Measurements from ENCODE around the gene NINJ1. TPM values are rescaled to one million over a fixed set of nuclear protein-coding genes. Genes with fewer than 3 reads are reported as not detected.
"Not testable (repeated sequence)": the region's sequence is repeated elsewhere in the genome, so short reads cannot be mapped to it uniquely, and the experiment has no call there.

Gene NINJ1
- total RNA-seq, 2 donors from 2014 or later, result 169 to 219 TPM

DNA sequence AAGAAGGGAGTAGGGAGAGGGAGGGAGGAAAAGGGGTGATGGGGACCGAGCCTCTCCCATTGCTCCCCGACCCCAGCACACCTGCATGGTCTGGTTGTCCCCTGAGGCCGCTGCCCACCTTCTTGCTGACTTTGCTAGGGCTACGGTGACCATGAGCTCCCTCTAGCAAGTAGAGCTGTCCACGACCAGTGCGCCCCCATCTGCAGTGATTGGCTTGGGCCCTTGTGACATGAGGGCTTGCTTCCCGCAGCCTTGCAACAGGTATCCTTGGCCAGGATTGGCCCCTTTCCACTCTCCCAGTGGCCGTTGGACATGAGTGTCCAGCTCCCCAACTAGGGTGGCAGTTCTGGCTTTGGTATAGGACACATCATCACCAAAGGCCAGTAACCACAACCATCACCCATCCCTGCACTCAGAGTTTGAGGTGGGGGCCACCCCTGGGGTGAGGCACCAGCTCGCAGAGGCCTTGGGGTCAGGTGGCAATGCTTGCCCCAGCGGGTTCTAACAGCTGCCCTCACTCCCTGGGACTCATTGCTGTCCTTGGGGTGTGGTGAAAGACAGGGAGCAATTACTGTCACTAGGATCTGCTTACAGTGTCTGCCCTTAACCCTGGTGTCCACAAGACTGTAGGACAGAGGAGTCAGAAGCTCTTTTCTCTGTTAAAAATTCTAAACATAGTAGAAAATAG is 17.2 kb upstream of the NINJ1 start:
- H3K27me3 Mint-ChIP-seq, result no peaks in the 10 kb centered on the region
- H3K9me3 ChIP-seq (ENCODE audit: control insufficient read depth, low read length, poor library complexity, severe bottlenecking), result no peaks in the 10 kb centered on the region
- H3K36me3 Mint-ChIP-seq (ENCODE audit: low read depth), result no peaks in the 10 kb centered on the region
- peaks cover 17% of the 10 kb centered on the region for H3K4me1 Mint-ChIP-seq
- ATAC-seq (no peak), DNase-seq (no peak)
- H3K4me3 Mint-ChIP-seq, result no peak overlapping the region
- H3K27ac Mint-ChIP-seq, result peak overlapping the region; percentile 75

DNA sequence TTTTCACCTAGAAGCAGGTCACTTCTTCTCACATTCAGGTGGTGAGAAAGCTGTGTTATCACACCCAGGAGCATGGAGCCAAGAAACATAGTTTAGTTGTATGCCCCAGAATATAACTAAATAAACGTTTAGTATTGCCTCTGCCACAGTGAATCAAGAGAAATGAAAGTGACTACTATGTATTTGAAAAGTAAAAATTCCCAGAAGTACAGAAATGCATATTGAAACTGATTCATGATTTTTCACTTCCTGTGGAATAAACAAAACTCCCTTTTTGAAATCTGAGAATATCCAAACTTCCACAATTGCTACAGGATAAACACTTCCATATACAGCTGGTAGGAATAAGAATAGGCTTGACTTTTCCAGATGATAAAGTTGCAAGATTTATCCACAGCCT is 15.3 kb upstream of the NINJ1 start:
- ATAC-seq, result no peak
- H3K9me3 ChIP-seq (ENCODE audit: control insufficient read depth, low read length, poor library complexity, severe bottlenecking), result no peaks in the 10 kb centered on the region
- no peak for DNase-seq
- H3K27ac Mint-ChIP-seq, result no peak overlapping the region
- no peaks in the 10 kb centered on the region for H3K36me3 Mint-ChIP-seq (ENCODE audit: low read depth)
- H3K4me1 Mint-ChIP-seq, result peaks cover 17% of the 10 kb centered on the region
- H3K27me3 Mint-ChIP-seq, result no peaks in the 10 kb centered on the region
- H3K4me3 Mint-ChIP-seq, result no peak overlapping the region

DNA sequence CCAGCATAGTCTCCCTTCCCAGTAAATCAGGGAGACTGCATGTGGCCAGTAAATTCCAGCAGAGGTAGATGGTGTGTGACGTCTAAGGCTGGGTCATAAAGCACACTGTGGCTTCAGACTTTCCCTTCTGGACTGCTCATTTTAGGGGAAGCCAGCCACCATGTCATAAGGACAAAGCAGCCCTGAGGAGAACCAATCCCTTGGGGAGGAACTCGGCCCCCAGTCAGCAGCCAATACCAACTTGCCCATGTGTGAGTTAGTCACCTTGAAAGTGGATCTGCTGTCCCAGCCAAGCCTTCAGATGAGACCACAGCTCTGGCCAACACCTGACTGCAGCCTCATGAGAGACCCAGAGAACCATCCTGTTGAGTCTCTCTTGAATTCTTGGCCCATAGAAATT is 14.7 kb upstream of the NINJ1 start:
- no peaks in the 10 kb centered on the region for H3K9me3 ChIP-seq (ENCODE audit: control insufficient read depth, low read length, poor library complexity, severe bottlenecking)
- ATAC-seq, result no peak
- no peak for DNase-seq
- no peaks in the 10 kb centered on the region for H3K36me3 Mint-ChIP-seq (ENCODE audit: low read depth)
- H3K4me1 Mint-ChIP-seq, result peaks cover 23% of the 10 kb centered on the region
- H3K4me3 Mint-ChIP-seq, result no peak overlapping the region
- no peaks in the 10 kb centered on the region for H3K27me3 Mint-ChIP-seq
- H3K27ac Mint-ChIP-seq, result no peak overlapping the region

DNA sequence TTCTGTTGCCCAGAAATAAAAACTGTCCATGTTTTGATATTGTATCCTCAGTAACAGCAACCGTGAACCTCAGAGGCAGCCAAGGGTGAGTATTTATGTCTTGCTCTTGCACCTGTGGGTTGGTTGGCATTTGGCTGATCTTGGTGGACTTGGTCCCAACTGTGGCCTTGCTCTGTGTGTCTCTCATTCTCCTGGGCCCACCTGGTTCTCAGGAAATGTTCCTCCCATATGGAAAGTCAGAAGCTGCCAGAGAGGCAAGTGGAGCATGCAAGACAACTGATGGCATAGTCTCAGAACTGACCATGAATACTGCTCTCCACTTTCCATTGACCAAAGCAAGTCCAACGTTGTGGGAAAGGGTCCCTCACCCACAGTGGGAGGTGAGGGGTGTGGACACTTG is 13.6 kb upstream of the NINJ1 start:
- H3K27ac Mint-ChIP-seq, result no peak overlapping the region
- ATAC-seq (no peak), DNase-seq (no peak)
- no peak overlapping the region for H3K4me3 Mint-ChIP-seq
- no peaks in the 10 kb centered on the region for H3K27me3 Mint-ChIP-seq
- H3K36me3 Mint-ChIP-seq (ENCODE audit: low read depth), result no peaks in the 10 kb centered on the region
- no peaks in the 10 kb centered on the region for H3K9me3 ChIP-seq (ENCODE audit: control insufficient read depth, low read length, poor library complexity, severe bottlenecking)
- H3K4me1 Mint-ChIP-seq, result peaks cover 30% of the 10 kb centered on the region

DNA sequence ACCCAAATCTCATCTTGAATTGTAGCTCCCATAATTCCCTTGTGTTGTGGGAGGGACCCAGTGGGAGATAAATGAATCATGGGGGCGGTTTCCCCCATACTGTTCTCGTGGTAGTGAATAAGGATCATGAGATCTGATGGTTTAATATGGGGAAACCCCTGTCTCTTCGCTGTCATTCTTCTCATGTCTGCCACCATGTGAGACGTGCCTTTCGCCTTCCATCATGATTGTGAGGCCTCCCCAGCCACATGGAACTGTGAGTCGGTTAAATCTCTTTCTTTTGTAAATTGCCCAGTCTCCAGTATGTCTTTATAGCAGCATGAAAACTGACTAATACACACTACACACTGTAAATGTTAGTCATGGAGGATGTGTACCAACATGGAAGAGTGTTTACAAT is 12.6 kb upstream of the NINJ1 start:
- not testable (repeated sequence) for ATAC-seq; H3K36me3 Mint-ChIP-seq (ENCODE audit: low read depth); H3K9me3 ChIP-seq (ENCODE audit: control insufficient read depth, low read length, poor library complexity, severe bottlenecking); DNase-seq; H3K27me3 Mint-ChIP-seq; H3K4me3 Mint-ChIP-seq; H3K27ac Mint-ChIP-seq
- H3K4me1 Mint-ChIP-seq, result peaks cover 33% of the 10 kb centered on the region

DNA sequence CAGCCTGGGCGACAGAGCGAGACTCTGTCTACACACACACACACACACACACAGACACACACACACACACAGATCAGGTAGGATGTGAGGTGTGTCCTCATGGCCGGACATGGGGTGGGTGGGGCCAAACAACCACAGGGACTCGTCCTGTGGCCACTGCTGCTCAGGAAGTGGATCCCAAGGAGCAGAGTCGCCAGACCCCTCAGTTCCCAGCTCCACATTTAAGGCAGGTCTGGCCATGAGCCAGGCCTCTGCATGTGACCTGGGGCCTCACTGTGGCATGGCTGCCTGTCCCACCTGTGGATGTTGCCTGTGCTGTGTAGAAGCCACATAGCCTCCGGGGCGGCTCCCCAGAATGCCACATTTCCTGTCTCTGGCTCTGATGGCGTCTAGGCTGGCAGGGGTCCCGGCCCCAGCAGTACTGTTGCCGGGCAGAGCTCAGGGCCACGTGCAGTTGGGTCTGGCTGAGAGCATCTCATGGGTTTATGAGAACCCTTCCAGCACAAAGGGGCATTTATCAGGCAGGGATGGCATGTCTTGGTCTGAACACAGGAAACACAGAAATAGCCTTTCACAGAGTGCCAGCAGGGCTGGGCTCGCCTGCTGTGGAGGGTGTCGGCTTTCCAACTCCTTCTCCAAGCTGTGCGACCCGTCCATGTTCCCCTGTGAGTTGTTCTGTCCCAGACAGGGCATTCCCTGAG is 9.9 kb upstream of the NINJ1 start:
- DNase-seq, result peak; percentile 41 to 60 (median 60)
- Mint-ChIP-seq H3K36me3 (ENCODE audit: low read depth) (no peaks in the 10 kb centered on the region), H3K4me3 (peak overlapping the region; percentile 78), H3K4me1 (peaks cover 21% of the 10 kb centered on the region), H3K27ac (peak overlapping the region; percentile 98), H3K27me3 (no peaks in the 10 kb centered on the region)
- H3K9me3 ChIP-seq (ENCODE audit: control insufficient read depth, low read length, poor library complexity, severe bottlenecking), result no peaks in the 10 kb centered on the region
- ATAC-seq, result peak; percentile 97

DNA sequence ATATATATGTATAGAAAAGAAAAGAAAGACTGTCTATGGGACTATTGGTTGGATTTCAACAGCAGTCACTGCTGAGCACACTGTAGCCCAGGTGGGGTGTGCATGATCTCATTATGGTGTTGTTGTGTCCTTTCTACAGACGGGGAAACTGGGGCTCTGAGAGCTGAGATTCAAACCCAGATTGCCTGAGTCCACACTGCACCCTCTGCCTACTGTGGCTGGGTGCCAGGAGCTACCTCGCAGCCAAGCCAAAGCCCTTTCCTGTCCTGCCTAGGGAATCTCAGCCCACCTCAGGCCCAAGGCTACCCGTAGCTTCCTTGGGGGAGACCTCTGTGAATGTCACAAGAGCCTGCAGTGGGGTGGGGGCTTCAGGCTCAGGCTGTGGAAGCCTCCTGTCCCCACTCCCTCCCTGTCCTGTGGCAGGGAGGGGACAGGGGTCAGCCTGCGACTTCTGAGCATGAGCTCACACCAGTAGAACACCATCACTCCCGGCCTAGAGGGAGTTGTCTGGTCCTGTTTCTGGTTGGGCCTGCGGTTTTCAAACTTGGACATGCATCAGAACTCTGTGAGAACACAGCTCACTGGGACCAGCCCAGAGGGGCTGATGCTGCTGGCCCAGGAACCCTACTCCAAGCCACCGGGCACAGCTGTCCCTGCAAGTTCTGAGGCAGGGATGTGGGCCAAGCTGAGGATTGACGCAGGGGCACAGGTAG is 7.9 kb upstream of the NINJ1 start:
- no peaks in the 10 kb centered on the region for H3K27me3 Mint-ChIP-seq
- no peak overlapping the region for H3K4me3 Mint-ChIP-seq
- H3K36me3 Mint-ChIP-seq (ENCODE audit: low read depth), result no peaks in the 10 kb centered on the region
- no peak for DNase-seq
- H3K9me3 ChIP-seq (ENCODE audit: control insufficient read depth, low read length, poor library complexity, severe bottlenecking), result no peaks in the 10 kb centered on the region
- no peak for ATAC-seq
- H3K4me1 Mint-ChIP-seq, result peaks cover 30% of the 10 kb centered on the region
- H3K27ac Mint-ChIP-seq, result peak overlapping the region; percentile 98

DNA sequence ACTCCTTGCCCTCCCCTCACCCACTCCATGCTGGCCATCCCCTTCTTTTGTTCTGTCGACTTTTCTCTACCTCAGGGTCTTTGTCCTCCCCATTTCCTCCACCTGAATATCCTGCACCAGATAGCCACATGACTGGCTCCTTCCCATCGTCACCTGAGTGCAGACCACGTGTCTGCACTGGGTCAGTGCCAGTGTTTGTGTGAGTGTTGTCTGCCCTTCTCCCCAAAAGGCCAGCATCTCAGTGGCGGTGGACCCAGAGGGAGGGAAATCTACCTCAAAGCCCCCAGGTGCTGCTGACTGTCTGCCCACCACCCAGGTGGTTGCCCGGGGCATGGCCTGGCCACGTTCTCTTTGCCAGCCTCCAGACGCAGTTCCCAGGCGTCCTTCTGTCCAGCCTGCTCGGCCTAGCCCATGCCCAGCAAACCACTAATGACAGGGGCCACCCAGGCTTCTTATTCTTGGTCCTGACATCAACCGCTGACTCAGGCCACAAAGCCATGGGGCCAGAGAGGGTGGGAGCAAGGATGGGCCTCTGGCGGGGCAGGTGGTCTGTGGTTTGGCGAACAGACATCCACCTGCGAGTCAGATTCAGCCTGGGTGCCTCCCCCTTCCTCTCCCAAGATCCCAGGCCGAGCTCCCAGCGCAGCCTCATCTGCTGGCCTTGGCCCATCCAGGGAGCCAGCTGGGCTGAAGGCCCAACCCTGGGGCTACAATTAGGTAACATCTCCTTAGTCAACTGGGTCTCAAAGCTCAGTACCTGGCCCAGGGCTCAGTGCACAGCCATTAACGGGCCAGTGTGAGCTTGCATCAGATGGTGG is 5.5 kb upstream of the NINJ1 start:
- H3K36me3 Mint-ChIP-seq (ENCODE audit: low read depth), result no peaks in the 10 kb centered on the region
- DNase-seq, result no peak
- no peaks in the 10 kb centered on the region for H3K27me3 Mint-ChIP-seq
- ATAC-seq, result no peak
- H3K4me1 Mint-ChIP-seq, result peaks cover 31% of the 10 kb centered on the region
- peak overlapping the region; percentile 98 for H3K27ac Mint-ChIP-seq
- H3K9me3 ChIP-seq (ENCODE audit: control insufficient read depth, low read length, poor library complexity, severe bottlenecking), result no peaks in the 10 kb centered on the region
- H3K4me3 Mint-ChIP-seq, result no peak overlapping the region

DNA sequence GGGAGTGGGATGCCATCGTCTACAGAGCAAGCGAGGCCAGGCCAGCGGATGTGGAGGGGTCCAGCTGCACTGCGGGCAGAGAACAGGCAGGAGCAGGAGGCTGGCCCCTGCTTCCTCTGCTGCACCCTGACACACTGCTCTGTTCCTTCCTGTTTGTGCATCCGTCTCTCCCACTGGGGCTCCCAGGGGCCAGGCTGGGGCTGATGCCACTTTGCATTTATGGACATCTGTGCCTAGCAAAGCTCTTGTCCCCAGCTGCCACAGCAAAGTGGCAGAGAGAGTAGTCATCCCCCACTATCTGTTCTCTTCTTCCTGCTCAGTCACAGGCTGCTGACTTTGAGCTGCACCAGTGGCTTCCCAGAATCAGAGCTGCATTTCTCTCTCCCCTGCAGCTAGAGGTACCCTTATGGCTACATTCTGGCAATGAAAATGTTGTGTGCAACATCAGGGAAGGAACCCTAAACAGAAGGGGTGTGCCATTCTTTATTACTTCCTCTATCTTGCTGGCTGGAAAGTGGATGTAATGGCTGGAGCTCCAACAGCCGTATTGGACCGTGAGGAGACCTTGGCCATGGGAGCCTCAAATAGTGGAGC is 4.2 kb upstream of the NINJ1 start:
- DNase-seq, result no peak
- Mint-ChIP-seq H3K4me3 (no peak overlapping the region), H3K4me1 (peaks cover 24% of the 10 kb centered on the region), H3K27ac (peak overlapping the region; percentile 98), H3K27me3 (no peaks in the 10 kb centered on the region), H3K36me3 (ENCODE audit: low read depth) (no peaks in the 10 kb centered on the region)
- no peak for ATAC-seq
- no peaks in the 10 kb centered on the region for H3K9me3 ChIP-seq (ENCODE audit: control insufficient read depth, low read length, poor library complexity, severe bottlenecking)

DNA sequence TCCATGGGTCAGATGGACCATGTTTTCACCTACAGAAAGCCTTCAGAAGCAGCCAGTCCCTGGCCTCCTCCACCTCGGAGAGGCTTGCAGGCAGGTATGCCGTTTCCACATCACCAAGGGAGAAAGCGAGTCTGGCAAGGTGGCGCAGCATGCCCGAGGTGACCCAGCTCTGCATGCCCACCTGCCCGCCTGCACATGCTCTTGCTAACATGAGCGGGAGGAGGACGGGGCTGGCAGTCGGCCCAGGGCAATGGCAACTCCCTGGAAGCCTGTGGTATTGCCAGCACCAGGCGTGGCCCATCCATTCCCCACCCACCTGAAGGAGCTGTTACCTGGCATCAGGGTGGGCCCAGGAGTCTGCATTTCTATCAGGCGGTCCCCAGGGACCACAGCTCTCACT is 3.3 kb upstream of the NINJ1 start:
- ATAC-seq (no peak), DNase-seq (no peak)
- Mint-ChIP-seq H3K4me3 (no peak overlapping the region), H3K36me3 (ENCODE audit: low read depth) (no peaks in the 10 kb centered on the region), H3K27me3 (no peaks in the 10 kb centered on the region), H3K27ac (peak overlapping the region; percentile 98), H3K4me1 (peaks cover 28% of the 10 kb centered on the region)
- H3K9me3 ChIP-seq (ENCODE audit: control insufficient read depth, low read length, poor library complexity, severe bottlenecking), result no peaks in the 10 kb centered on the region

DNA sequence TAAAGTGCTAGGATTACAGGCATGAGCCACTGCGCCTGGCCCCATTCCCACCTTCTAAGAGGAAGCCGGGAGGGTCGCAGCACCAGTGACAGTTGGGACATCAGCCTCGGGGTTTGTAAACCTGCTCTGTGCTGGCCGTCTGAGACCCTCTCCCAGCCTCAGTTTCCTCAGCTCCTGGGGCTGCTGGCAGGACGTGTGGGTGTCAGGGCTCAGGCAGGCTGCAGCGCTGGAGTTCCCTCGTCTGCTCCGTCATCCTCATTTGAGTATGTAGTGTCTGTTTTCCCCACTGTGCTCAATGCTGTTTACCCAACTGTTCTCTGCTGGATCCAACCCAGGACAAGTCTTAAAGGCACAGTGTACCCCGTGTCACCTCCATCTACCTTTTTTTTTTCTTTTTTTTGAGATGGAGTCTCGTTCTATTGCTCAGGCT is 2.0 kb upstream of the NINJ1 start:
- no peak for DNase-seq
- peak overlapping the region; percentile 98 for H3K27ac Mint-ChIP-seq

DNA sequence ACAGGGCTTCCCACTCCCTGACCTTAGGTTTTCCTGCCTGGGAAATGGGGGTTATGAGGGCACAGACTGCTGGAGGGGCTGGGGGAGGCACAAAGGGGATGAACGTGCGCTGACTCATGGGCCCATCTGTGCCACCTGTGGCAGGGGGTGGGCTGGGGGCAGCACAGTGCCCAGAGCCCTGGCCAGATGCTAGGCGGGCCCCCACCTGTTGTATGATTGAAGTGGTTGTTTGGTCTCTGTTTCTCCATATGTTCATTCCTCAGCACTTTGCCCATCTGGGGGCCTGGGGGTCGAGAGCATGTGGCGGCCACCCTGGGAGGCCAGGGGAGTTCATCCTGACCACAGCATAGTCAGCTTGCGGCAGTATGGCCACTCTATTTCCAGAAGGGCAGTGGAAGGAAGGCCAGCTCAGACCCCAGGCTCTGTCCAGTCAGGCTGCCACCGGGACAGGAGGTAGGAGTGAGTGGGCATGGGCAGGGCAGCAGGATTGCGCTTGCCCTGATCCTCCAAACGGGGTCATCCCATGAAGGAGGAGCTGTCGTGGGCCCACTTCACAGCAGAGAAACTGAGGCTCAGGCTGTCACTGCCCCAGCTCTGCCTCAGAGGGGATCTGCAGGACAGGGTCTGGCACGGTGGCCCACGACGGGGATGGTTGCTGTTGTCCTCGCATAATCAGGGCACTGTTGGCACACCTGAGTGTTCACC is 841 bp upstream of the NINJ1 start:
- ATAC-seq (no peak), DNase-seq (no peak)
- Mint-ChIP-seq H3K27ac (peak overlapping the region; percentile 98), H3K36me3 (ENCODE audit: low read depth) (no peaks in the 10 kb centered on the region), H3K27me3 (no peaks in the 10 kb centered on the region), H3K4me3 (peak overlapping the region; percentile 91), H3K4me1 (peaks cover 48% of the 10 kb centered on the region)
- H3K9me3 ChIP-seq (ENCODE audit: control insufficient read depth, low read length, poor library complexity, severe bottlenecking), result no peaks in the 10 kb centered on the region

More for the DNA sequence above, 2.0 kb upstream of the NINJ1 start:
- H3K27me3 Mint-ChIP-seq, result no peaks in the 10 kb centered on the region
- H3K4me3 Mint-ChIP-seq, result peak overlapping the region; percentile 39
- H3K36me3 Mint-ChIP-seq (ENCODE audit: low read depth), result no peaks in the 10 kb centered on the region
- ATAC-seq, result no peak
- H3K9me3 ChIP-seq (ENCODE audit: control insufficient read depth, low read length, poor library complexity, severe bottlenecking), result no peaks in the 10 kb centered on the region
- peaks cover 39% of the 10 kb centered on the region for H3K4me1 Mint-ChIP-seq
